GM12892 (cell line): ENCODE results near the gene CCDC61.
A peak's percentile ranks its signal among the peaks of the same experiment; 100 is the strongest.

Source experiments
- DNase-seq: peaks from one replicate; pipeline ENCODE4 v3.0.0; 2011; ENCODE audit not compliant: insufficient read length
- FAIRE-seq: peaks from 2 replicates; lab custom pipeline; 2011; peaks lifted over from hg19 to GRCh38; lab: Jason Lieb, UNC
- POLR2A ChIP-seq: IDR thresholded peaks from 2 replicates; pipeline ENCODE4 v1.6.1; 2011; ENCODE audit warnings: low read depth, low read length, control low read depth
- POLR2AphosphoS5 ChIP-seq: IDR thresholded peaks from 2 replicates; pipeline ENCODE4 v1.6.1; 2011; ENCODE audit warnings: low read depth, low read length, control low read depth
- TAF1 ChIP-seq: IDR thresholded peaks from 2 replicates; pipeline ENCODE4 v1.6.1; 2011; ENCODE audit warnings: low read depth, mild to moderate bottlenecking, control low read depth, low read length, borderline replicate concordance

Gene CCDC61

DNA sequence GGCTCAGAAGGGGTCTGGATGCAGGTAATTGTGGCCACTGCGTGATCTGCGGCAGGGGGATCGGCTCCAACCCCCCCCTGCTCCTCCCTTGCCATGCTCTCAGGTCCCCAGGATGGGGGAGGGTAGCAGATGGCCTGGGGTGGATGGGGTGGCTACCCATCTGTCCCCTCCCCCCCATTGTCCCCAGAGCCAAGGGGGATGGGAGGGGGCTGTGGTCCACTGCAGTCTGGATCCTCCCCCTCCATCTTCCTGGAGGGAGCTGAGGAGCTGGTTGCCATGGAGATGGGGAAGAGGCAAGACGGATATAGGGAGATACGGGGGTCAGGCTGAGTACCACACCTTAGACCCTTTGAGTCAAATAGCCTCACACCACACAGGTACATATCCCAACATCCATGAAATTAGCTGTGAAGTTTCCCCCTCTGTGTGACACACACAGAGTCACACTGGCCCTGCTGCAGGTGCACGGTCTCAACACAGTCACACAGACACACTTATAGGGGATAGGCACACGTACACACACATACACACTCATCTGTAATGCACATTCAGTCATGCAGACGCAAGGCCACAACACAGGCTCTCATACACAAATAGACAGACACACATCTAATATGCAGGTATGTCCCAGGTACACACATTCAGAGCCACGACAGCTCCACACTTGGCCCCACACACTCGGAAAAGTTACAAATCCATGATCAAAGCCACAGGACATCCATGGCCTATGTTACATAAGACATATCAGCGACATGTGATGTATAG, 19.8 kb upstream of the CCDC61 start:
- DNase-seq (no peak), FAIRE-seq (no peak)
- TF ChIP-seq POLR2A = no peak

- TF ChIP-seq POLR2AphosphoS5 (no peak), TAF1 (no peak), POLR2A (no peak)
- DNase-seq = no peak
- FAIRE-seq = no peak
Observed at GRCh38 chr19:45976178-45976577, 19.1 kb upstream of the CCDC61 start.

DNA sequence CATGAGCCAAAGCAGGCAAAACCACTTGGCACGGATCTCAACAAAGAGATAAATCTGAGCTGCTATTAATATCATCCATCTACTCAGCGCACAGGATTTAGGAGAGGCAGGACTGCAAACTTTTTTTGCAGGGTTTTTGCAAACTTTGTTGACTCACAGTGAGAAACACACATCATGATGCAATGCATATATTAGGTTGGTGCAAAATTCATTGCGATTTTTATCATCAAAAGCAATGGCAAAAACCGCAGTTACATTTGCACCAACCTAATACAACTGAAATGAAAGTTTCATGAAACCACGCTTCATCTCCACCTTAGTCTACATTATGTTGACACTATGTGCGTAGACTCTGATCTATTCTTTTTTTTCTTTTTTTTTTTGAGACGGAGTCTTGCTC, 17.1 kb upstream of the CCDC61 start:
- DNase-seq (no peak), FAIRE-seq (no peak)
- TF ChIP-seq POLR2AphosphoS5 = no peak
- TF ChIP-seq TAF1 = no peak
- no peak for TF ChIP-seq POLR2A

GRCh38 chr19:45981350-45981749, 13.9 kb upstream of the CCDC61 start:
- no peak for DNase-seq

GRCh38 chr19:45985321-45985720, 9.9 kb upstream of the CCDC61 start:
- FAIRE-seq (no peak), DNase-seq (no peak)
- TF ChIP-seq POLR2A (no peak), TAF1 (no peak), POLR2AphosphoS5 (no peak)

More at GRCh38 chr19:45981350-45981749, 13.9 kb upstream of the CCDC61 start:
- TF ChIP-seq TAF1 (no peak), POLR2AphosphoS5 (no peak), POLR2A (no peak)
- no peak for FAIRE-seq

- FAIRE-seq = no peak
- TF ChIP-seq POLR2A = no peak
- no peak for TF ChIP-seq TAF1
- TF ChIP-seq POLR2AphosphoS5 = no peak
- no peak for DNase-seq
Observed at GRCh38 chr19:45990113-45990728, 5.0 kb upstream of the CCDC61 start.

- TF ChIP-seq TAF1 (no peak), POLR2AphosphoS5 (no peak), POLR2A (no peak)
- FAIRE-seq = no peak
- DNase-seq = no peak
Observed at GRCh38 chr19:45994456-45994997, 740 bp upstream of the CCDC61 start.

- peak; percentile 40 for FAIRE-seq
- TF ChIP-seq POLR2A = no peak
- no peak for TF ChIP-seq TAF1
- TF ChIP-seq POLR2AphosphoS5 = no peak
- DNase-seq = no peak
Observed at GRCh38 chr19:45995715-45996385, 583 bp downstream of the CCDC61 start.

GRCh38 chr19:45996933-45997332, 1.7 kb downstream of the CCDC61 start:
- FAIRE-seq (no peak), DNase-seq (no peak)
- TF ChIP-seq POLR2AphosphoS5 (no peak), POLR2A (no peak), TAF1 (no peak)

DNA sequence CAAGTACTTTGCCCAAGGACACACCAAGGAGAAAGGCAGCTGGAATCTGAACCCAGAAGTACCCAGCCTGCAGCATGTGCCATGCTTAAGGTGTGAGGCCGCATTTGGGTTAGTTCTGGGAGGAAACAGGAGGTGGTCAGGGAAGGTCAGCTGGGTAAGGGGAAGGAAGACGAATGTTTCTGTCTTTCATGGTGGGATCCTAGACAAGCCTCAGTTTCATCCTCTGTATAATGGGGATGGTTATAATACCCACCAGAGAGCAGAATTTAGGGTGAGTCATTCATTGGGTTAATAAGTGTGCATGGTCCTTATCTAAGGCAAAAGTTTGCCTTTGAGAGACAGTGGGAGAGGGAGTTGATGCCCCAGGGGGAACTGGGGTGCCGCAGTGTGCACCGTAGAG, 3.6 kb downstream of the CCDC61 start:
- no peak for FAIRE-seq
- no peak for DNase-seq
- TF ChIP-seq TAF1 (no peak), POLR2AphosphoS5 (no peak), POLR2A (no peak)

- no peak for DNase-seq
- no peak for FAIRE-seq
- TF ChIP-seq POLR2AphosphoS5 (no peak), POLR2A (no peak), TAF1 (no peak)
Observed at GRCh38 chr19:45999653-46000121, 4.4 kb downstream of the CCDC61 start.
